ENCODE data around the gene TRABD2B.

Gene TRABD2B

GRCh38 chr1:47818682-47819573 lies 178.3 kb downstream of the TRABD2B start:
- DNase-seq, result no peak

DNA sequence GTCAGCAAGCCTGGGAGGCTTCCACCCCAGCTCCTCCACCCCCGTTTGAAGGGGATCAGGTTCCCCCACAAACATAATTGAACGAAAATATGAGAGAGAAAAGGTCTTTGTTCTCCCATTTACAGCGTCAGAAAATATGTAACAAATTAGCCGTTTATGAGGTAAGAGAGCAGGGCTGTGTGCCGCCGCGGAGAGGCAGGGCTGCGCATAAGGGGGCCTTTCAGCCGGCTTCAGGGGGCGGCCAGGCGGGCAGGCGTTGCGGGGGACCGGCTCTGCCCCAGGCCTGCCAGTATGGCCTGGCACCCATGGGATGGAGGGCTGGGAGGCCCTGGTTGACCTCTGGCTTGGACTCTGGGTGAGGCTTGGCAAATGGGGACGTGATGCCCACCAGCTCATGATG lies 179.3 kb downstream of the TRABD2B start:
- no peak for DNase-seq

GRCh38 chr1:47816325-47817071 lies 180.7 kb downstream of the TRABD2B start:
- no peak for DNase-seq

- no peak for DNase-seq
These were observed 182.4 kb downstream of the TRABD2B start for GRCh38 chr1:47814612-47815395.

DNA sequence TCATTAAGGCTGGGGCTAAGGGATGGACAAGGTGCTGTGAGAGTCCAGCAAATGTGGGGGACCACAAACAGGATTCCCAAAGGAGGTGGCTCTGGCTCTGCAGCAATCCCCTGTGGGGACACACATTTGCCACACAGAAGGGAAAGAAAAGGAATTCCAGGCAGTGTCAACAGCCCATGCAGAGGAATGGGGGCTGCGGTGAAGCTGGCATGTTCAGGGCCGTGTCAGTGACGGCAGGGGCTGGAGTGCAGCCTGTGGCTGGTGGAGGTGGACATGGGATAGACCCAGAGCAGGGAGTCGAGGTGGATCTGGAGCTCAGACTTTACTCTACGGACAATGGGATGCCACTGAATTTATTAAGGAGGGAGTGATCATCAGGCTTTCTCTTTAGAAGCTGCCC lies 183.2 kb downstream of the TRABD2B start:
- DNase-seq, result no peak

DNA sequence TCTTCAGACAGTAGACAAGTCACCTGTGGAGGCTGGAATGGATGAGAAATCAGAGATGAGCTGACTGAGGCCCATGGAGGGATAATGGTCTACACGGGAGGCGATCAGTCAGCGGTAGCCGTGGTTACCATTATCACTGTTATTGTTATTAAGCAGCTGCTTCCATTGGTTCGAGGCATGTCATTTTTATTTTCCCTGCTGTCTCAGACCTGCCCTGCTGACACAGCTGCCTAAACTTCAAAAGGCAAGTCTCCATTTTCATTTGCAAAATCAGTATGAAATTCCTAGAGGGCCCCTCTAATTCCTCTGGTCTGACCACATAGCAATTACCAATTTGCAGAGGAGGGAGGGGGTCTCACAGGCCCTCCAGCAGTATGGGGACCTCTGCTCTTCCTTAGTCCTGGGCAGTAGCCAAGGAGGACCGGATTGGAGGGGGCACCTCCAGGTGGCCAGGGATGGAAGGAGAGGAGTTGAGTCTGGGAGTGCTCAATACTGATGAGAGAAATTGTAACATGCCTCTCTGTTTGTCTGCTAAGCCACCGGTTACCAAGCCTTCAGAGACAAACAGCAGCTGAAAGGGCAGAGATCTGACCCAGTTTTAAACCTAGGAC lies 184.2 kb downstream of the TRABD2B start:
- no peak for DNase-seq

GRCh38 chr1:47810964-47811682 lies 186.1 kb downstream of the TRABD2B start:
- DNase-seq, result no peak

DNA sequence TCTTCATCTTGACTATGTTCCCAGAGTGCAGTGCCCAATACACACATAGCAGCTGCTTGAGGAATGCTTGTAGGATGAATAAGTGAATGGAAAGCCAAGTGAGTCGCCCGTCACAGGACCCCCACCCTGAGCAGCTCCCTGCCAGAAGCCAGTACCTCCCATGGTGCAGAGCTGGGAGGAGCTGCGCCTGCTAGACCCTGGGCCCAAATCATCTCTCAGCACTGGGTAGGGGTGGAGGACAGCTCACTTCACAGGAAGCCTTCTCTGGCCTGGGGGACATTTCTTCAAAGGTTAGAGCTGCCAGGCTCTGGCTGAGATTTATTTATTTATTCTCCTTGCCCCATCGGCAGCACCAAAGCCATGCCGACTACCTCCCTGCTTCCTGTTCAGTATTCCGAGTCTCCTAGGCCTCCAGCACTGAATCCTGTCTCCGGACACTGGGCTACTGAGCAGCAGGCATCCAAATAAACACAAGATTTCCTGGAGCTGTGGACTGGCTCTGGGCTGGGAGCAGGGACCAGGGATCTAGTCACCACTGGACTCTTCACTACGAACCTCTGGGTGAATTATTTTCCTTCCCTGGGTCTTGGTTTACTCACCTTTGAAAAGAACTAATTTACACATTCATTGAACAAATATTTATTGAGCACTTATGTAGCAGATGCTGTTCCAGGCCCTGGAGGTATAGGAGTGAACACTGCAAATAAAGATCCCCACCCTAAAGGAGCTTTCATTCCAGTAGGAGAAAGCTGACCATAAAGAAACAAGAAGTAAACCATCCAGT lies 187.7 kb downstream of the TRABD2B start:
- DNase-seq, result no peak

DNA sequence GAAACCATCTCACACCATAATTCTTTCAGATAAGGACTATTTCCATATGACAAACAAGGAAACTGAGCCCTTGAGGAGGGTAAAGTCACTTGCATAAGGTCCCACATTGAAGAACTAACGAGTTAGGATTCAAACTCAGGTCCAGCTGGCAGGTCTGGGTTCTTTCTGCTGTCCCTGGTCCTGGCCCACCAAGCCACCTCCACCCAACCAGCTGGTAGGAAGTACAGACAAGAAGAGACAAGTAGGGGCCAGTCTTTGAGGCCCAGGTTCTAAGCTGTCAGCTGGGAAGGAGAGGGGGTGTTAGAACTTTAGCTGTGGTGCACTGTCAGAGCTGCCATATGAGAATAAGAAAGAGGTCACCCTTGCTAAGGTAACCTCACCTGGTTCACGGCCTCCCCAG lies 188.6 kb downstream of the TRABD2B start:
- no peak for DNase-seq

DNA sequence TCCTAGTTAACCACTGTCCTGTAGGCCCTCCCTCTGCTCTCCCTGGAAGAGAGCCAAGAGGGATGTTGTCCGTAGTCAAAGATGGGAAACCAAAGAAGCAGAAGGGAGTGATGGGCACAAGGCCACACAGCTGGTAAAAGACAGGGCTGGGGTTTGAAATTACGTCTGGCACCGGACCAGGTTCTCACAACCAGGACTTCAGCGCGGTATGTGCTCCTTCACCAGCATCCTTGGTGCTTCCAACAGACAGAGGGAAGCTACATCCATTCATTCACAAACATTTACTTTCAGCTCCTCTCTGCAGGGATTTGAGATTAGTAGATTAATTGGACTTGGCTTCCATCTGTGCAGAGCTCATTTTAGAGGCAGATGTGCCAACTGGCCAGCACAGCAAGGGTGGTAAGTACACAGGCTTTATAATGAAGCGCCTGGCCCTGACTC lies 191.2 kb downstream of the TRABD2B start:
- DNase-seq, result no peak

GRCh38 chr1:47805018-47805417 lies 192.2 kb downstream of the TRABD2B start:
- no peak for DNase-seq

DNA sequence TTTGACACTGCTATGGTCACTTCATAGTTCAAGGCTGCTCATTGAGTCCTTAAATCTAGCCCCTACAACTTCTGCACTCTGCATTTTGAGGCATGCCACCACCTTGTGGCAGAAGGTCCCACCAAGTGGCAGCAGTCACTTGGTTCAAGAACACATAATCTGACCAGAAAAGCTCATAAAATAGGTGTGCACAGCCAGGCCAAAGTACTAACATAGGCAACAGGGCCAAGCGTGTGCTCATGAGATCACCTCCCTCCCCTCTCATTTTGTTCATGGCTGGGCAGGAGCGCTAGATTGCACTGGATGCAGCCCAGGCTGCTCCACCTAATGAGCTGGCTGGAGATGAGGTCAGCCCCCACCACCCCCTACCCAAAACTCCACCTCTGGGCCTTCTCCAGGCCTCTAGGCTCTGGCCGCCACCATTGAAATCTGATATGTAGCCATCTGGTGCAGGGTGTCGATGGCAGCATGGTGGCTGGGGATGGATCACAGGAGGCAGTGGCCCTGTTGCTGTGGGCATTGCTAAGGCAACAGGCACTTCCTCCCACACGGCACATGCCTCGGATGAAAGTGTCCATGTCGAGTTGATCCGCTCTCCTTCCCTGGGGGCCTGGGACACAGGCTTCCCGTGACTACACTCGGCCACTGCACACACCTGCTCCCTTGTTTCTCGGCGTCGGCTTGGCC lies 193.2 kb downstream of the TRABD2B start:
- no peak for DNase-seq

DNA sequence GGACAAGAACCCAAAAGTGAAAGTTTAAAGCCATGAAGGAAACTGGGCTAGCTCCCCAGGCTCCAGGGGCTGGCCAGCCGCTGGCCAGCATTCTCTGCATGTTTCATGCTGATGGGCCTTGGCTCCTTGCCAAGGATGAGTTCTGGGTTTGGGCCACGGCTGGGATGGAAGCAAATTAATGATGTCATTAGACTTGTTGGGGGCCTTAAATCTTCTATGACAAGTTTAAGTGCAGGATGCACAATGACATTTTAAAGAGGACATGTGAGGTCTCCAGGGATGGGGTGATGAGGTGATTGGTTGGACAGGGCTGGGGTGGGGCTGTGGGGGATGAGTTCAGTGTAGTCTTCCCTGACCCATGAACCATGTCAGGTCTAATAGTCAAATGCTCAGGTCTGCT lies 199.6 kb downstream of the TRABD2B start:
- no peak for DNase-seq

DNA sequence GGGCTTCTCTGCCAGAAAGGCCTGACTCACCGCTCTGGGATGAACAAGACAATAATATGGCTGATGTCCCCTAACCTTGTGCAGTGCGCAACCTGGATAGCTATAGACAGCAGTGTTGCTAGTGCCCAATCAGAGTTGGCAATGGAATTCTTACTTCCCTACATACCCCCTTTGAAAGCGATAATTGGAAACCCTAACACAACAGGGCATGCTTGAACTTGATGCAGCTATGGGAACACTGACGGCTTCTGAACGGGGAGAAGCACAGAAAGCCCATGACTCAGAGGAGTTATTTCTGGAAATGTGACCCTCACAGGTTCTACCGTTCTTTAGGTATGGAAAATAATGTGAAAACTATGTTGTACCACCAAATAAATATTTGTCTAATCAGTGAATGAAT lies 200.6 kb downstream of the TRABD2B start:
- no peak for DNase-seq

GRCh38 chr1:47795102-47795501 lies 202.1 kb downstream of the TRABD2B start:
- no peak for DNase-seq

DNA sequence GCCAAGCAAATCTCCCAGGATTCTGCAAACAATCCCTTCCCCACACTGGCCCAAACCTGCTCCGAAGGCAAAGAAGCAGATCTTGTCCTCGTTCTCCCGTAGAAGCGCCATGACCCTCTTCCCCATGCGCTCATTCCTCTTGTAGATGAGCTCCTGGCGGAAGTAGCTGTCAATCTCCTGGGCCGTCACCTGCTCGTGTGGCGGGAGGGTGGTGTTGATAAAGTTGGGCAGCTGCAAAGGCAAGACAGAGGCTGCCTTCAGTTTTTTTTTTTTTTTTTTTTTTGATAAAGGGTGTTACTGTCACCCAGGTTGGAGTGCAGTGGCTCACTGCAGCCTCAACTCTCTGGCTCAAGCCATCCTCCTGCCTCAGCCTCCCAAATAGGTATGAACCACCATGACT lies 202.7 kb downstream of the TRABD2B start:
- DNase-seq, result no peak

DNA sequence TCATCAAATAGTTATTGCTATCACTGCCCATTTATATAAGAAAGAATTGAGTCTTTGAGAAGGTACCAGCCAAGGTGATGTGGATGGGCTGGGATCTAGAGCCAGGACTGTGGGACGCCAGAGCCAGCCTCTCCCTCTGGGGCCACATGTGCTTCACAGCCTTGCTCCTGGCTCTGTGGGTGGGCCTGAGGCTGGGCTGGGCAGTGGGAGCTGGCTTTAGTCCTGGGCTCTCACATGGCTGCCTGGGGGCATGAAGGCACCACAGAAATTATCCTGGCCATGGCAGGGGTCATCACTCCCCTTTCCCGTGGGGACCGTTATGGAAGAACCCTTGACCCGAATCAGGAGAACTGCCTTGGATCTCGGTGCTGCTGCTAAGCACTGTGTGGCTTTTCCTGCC lies 203.1 kb downstream of the TRABD2B start:
- no peak for DNase-seq

- no peak for DNase-seq
These were observed 203.6 kb downstream of the TRABD2B start for GRCh38 chr1:47793563-47793962.

- no peak for DNase-seq
These were observed 204.4 kb downstream of the TRABD2B start for GRCh38 chr1:47792779-47793178.

DNA sequence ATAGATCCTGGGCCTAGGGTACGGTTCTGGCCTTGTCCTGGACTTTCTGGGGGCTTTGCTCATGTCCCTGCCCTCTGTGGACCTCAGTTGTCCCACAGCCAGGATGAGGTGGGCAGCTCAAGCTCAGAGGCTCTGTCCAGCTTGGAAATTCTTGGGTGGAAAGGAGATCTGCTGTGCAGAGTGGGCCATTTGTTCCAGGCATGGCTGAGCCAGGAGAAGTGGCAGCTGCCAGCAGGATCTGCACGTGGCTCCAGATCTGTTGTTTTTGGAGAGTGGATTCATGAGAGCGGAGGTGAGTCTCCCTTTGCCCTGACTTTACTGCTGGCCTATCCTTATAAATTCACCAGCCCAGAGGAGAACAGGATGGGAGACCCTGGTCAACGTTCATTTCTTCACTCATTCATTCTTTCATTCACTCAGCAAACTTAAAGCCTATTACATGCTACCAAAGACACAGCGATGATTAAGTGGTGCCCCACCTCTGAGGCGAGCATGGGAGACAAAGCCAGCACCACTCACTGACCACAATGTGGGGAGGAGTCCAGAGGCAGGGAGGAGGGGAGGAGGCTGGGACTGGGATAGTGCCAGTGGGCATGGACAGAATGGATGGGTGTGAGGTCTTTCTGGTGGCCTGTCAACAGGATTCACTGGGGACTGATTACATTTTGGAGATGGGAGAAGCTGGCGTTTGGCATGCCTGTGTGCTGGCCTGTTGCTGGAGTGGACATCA lies 205.1 kb downstream of the TRABD2B start:
- no peak for DNase-seq
